HG03103 (cell line): ENCODE results near the gene KLRF2.

Source experiments
- ATAC-seq: cut with Tn5 transposase; IDR thresholded peaks from one replicate; pipeline ENCODE4 v1.9.1; 2021; ENCODE audit warnings: low read depth; ENCODE audit not compliant: unreplicated experiment

The KLRF2 gene

GRCh38 chr12:9933958-9934357 is 52.7 kb downstream of the KLRF2 start:
- no peak for ATAC-seq

DNA sequence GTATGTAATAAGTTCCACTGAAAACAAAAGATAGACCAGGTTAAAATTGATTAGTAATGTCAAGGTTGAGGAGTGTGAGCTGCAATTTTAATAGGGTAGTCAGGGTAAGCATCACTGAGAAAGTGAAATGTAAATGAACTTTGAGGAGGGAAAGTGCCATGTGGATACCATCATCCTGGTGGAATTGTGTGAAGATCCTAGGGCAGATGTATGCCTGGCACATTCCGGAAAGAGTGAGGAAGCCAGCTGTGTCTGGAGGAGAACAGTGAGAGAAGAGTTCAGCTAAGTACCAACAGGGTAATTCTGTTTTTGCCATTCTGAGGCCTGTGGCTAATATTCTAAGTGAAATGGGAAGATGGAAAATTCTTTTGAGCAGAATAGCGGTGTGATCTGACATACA is 53.7 kb downstream of the KLRF2 start:
- ATAC-seq = no peak

- ATAC-seq = no peak
These were observed 55.3 kb downstream of the KLRF2 start for GRCh38 chr12:9936591-9936990.

DNA sequence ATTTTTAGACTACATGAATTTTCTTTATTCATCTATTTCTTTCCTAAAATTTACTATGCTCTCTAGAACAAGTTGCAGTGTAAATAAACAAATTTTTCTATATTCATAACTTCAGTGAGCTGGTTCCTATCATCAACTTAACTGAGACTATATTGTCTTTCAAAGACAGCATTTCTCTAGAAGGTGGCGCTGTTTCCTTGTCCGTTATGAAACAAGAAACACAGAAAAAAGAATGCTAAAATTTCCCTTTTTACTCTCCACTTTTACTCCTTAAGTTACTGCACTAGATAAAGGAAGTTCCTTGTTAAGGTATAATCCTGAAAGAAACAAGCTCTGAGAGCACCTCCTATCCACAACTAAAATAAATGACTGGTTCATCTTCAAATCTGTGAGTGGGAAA is 59.1 kb downstream of the KLRF2 start:
- no peak for ATAC-seq

DNA sequence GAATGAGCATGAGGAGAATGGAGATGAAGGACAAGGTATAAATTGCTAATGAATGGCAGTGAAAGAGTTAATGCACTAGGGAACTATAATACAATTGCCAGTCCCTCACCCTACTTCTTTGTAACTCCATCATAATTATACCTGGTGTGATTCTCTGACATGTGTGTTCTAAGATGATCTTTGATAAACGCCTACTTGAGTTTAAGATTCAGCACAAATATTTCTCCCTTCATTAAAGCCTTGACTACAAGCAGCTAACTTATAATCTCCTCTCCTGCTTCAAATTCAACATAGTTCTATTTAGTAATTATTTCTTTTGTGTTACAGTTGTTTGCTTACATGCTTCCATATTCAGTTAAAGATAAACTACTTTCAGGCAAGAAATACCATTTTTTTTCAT is 60.5 kb downstream of the KLRF2 start:
- ATAC-seq = no peak

DNA sequence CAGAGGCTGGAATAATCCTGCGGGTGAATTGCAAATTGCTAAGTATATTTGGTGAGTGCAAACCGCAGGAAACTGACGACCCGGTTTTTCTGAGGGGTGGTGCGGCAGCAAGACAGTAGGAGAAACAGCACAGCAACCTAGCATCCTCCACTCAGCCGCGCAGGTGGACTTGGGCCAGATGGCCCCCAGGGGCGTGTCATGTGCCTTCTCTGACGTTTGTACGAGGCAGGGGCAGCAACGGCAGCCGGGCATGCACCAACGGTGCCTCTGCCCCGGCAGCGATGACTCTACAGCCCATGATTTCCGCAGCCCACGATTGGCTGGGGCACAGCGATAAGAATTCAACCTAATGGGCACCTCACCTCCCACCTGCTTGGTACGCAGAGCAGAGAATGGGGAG is 62.0 kb downstream of the KLRF2 start:
- no peak for ATAC-seq

DNA sequence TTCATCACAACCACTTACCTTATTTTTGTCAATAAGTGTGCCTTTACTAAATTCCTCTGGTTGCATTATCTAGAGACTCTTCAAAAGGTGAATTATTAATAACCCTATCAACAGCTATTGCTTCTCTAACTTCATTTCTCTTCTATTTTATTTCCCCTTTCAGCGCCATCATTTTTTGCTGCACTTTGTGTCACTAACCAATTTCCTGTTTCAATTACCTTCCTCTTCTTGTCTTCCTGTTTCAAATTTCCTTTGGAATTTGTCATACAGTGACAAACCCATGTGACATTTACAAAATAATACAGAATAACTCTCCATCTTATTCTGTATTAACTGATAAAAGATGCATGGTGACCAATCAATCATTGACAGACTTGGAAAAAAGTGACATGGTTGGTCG is 63.1 kb downstream of the KLRF2 start:
- no peak for ATAC-seq
